Measurements from ENCODE around the gene INTS1. TPM values are rescaled to one million over a fixed set of nuclear protein-coding genes. Genes with fewer than 3 reads are reported as not detected.
"Not testable (repeated sequence)": the region's sequence is repeated elsewhere in the genome, so short reads cannot be mapped to it uniquely, and the experiment has no call there.

Gene INTS1
- total RNA-seq, 2 experiments from 2014 or later: 91.0 to 91.5 TPM

- no peaks in the 10 kb centered on the region for H3K4me1 Mint-ChIP-seq (ENCODE audit: low read depth)
- Histone ChIP-seq H3K36me3 (ENCODE audit: insufficient read depth, low read length) (no peaks in the 10 kb centered on the region), H3K4me3 (ENCODE audit: low read length) (no peak overlapping the region), H3K9me3 (ENCODE audit: control insufficient read depth in 1 of 2, insufficient read depth in 1 of 2, low read length in 2 of 2) (peaks cover 0 to 11% of the 10 kb centered on the region in 2 experiments), H3K4me1 (ENCODE audit: insufficient read depth, low read length) (no peaks in the 10 kb centered on the region), H3K27me3 (ENCODE audit: control insufficient read depth in 1 of 2, insufficient read depth in 2 of 2, low read length in 2 of 2) (no peaks in the 10 kb centered on the region), H3K27ac (ENCODE audit: low read depth in 1 of 2, low read length in 2 of 2) (no peak overlapping the region)
- CTCF ChIA-PET: no interaction called here
- intact Hi-C loops (cut with DNase I, micrococcal nuclease): no loop called here
- ATAC-seq (ENCODE audit: poor library complexity): no peak
- no peak for TF ChIP-seq CTCF (IDR thresholded peaks at IDR 0.05)
- H3K9me3 Mint-ChIP-seq: no peaks in the 10 kb centered on the region
- no peak overlapping the region for H3K4me3 Mint-ChIP-seq
- DNase-seq: no peak
- no peaks in the 10 kb centered on the region for H3K36me3 Mint-ChIP-seq (ENCODE audit: low read depth)
- POLR2A ChIA-PET: no interaction called here
- H3K27ac Mint-ChIP-seq: no peak overlapping the region
- peaks cover 6% of the 10 kb centered on the region for H3K27me3 Mint-ChIP-seq
These were observed 19.0 kb upstream of the INTS1 start for GRCh38 chr7:1523208-1523607.

DNA sequence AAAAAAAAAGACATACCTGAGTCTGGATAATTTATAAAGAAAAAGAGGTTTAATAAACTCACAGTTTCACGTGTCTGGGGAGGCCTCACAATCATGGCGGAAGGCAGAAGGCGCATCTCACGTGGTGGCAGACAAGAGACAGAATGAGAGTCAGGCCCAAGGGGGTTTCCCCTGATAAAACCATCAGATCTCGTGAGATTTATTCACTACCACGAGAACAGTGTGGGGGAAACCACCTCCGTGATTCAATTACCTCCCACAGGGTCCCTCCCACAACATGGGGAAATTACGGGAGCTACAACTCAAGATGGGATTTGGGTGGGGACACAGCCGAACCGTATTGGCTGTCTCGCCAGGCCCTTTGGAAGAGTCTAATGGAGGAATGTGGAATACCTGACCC, 17.3 kb upstream of the INTS1 start:
- Mint-ChIP-seq H3K27ac (no peak overlapping the region), H3K4me1 (ENCODE audit: low read depth) (no peaks in the 10 kb centered on the region), H3K36me3 (ENCODE audit: low read depth) (no peaks in the 10 kb centered on the region), H3K9me3 (no peaks in the 10 kb centered on the region), H3K4me3 (no peak overlapping the region), H3K27me3 (peaks cover under 1% of the 10 kb centered on the region)
- Histone ChIP-seq H3K36me3 (ENCODE audit: insufficient read depth, low read length) (no peaks in the 10 kb centered on the region), H3K27ac (ENCODE audit: low read depth in 1 of 2, low read length in 2 of 2) (no peak overlapping the region), H3K27me3 (ENCODE audit: control insufficient read depth in 1 of 2, insufficient read depth in 2 of 2, low read length in 2 of 2) (no peaks in the 10 kb centered on the region), H3K9me3 (ENCODE audit: control insufficient read depth in 1 of 2, insufficient read depth in 1 of 2, low read length in 2 of 2) (peaks cover 0 to 11% of the 10 kb centered on the region in 2 experiments), H3K4me3 (ENCODE audit: low read length) (no peak overlapping the region), H3K4me1 (ENCODE audit: insufficient read depth, low read length) (no peaks in the 10 kb centered on the region)
- ATAC-seq (ENCODE audit: poor library complexity): no peak
- POLR2A ChIA-PET: no interaction called here
- intact Hi-C loops (cut with DNase I, micrococcal nuclease): no loop called here
- TF ChIP-seq CTCF (IDR thresholded peaks at IDR 0.05): no peak
- peak in 2 of 14 experiments; percentile 42 to 60 for DNase-seq
- CTCF ChIA-PET: no interaction called here

- intact Hi-C loops (cut with DNase I, micrococcal nuclease): no loop called here
- H3K36me3 Mint-ChIP-seq (ENCODE audit: low read depth): no peaks in the 10 kb centered on the region
- DNase-seq (no peak), ATAC-seq (ENCODE audit: poor library complexity) (no peak)
- no peaks in the 10 kb centered on the region for H3K27me3 Mint-ChIP-seq
- Histone ChIP-seq H3K4me3 (ENCODE audit: low read length) (no peak overlapping the region), H3K4me1 (ENCODE audit: insufficient read depth, low read length) (no peaks in the 10 kb centered on the region), H3K27ac (ENCODE audit: low read depth in 1 of 2, low read length in 2 of 2) (no peak overlapping the region), H3K36me3 (ENCODE audit: insufficient read depth, low read length) (no peaks in the 10 kb centered on the region), H3K9me3 (ENCODE audit: control insufficient read depth in 1 of 2, insufficient read depth in 1 of 2, low read length in 2 of 2) (peaks cover 0 to 11% of the 10 kb centered on the region in 2 experiments), H3K27me3 (ENCODE audit: control insufficient read depth in 1 of 2, insufficient read depth in 2 of 2, low read length in 2 of 2) (no peaks in the 10 kb centered on the region)
- H3K9me3 Mint-ChIP-seq: no peaks in the 10 kb centered on the region
- ChIA-PET CTCF (no interaction called here), POLR2A (no interaction called here)
- H3K4me3 Mint-ChIP-seq: no peak overlapping the region
- no peak overlapping the region for H3K27ac Mint-ChIP-seq
- no peak for TF ChIP-seq CTCF (IDR thresholded peaks at IDR 0.05)
- H3K4me1 Mint-ChIP-seq (ENCODE audit: low read depth): no peaks in the 10 kb centered on the region
These were observed 16.5 kb upstream of the INTS1 start for GRCh38 chr7:1520539-1521234.

DNA sequence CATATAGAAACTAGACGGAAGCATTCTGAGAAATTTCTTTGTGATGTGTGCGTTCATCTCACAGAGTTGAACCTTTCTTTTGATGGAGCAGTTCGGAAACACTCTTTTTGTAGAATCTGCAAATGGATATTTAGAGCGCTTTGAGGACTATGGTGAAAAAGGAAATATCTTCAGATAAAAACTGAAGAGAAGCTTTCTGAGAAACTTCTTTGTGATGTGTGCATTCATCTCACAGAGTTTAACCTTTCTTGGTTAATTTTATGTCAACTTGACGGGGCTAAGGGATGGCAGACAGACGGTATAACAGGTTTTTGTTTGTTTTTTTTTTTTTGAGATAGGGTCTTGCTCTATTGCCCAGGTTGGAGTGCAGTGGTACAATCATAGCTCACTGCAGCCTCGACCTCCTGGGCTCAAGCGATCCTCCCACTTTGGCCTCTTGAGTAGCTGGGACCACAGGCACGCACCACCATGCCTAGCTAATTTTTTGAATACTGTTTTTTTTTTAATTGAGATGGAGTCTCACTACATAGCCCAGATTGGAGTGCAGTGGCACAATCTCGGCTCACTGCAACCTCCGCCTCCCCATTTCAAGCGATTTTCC, 15.2 kb upstream of the INTS1 start:
- ATAC-seq (ENCODE audit: poor library complexity); H3K4me3 Mint-ChIP-seq; H3K27ac ChIP-seq (ENCODE audit: low read depth in 1 of 2, low read length in 2 of 2); DNase-seq; H3K36me3 Mint-ChIP-seq (ENCODE audit: low read depth); H3K4me3 ChIP-seq (ENCODE audit: low read length); H3K9me3 Mint-ChIP-seq; H3K4me1 Mint-ChIP-seq (ENCODE audit: low read depth); H3K4me1 ChIP-seq (ENCODE audit: insufficient read depth, low read length); H3K27ac Mint-ChIP-seq; intact Hi-C loops (cut with DNase I, micrococcal nuclease); H3K36me3 ChIP-seq (ENCODE audit: insufficient read depth, low read length); H3K27me3 ChIP-seq (ENCODE audit: control insufficient read depth in 1 of 2, insufficient read depth in 2 of 2, low read length in 2 of 2); H3K27me3 Mint-ChIP-seq; CTCF ChIA-PET: not testable (repeated sequence)
- POLR2A ChIA-PET: interaction anchor here (0.9 kb wide), 1 partner anchor 10 kb away, joined by 4 read pairs; no protein-coding TSS in a partner anchor
- H3K9me3 ChIP-seq (ENCODE audit: control insufficient read depth in 1 of 2, insufficient read depth in 1 of 2, low read length in 2 of 2): peaks cover 0 to 11% of the 10 kb centered on the region in 2 experiments
